GM23338 (cell line): ENCODE measurements around the gene AGPAT3. TPM values are rescaled to one million over a fixed set of nuclear protein-coding genes. Genes with fewer than 3 reads are reported as not detected.

Experiments
- ATAC-seq: fragments of 200-7000 bp; cut with Tn5 transposase; 3 replicates; pipeline ENCODE4 v1.9.1; 2020
- DNase-seq: peaks from one replicate; pipeline ENCODE4 v3.0.0-alpha.2; 2015; ENCODE audit warnings: low spot score
- H2AFZ ChIP-seq: fragments of 200-600 bp; sonication (generic); 2 replicates; pipeline ENCODE4 v1.8.0; 2016; ENCODE audit warnings: antibody characterized with exemption, mild to moderate bottlenecking, moderate library complexity
- H3F3A ChIP-seq: fragments of 200-600 bp; sonication (generic); replicated peaks from 2 replicates; pipeline ENCODE4 v1.8.0; 2017; ENCODE audit warnings: antibody characterized with exemption, mixed run types, low read depth
- H3K27ac ChIP-seq: fragments of 200-600 bp; sonication (generic); 2 replicates; pipeline ENCODE4 v1.6.1; 2016; ENCODE audit warnings: low read depth
- H3K27me3 ChIP-seq: fragments of 200-600 bp; sonication (generic); 2 replicates; pipeline ENCODE4 v1.8.0; 2016; ENCODE audit warnings: mild to moderate bottlenecking, mixed run types, moderate library complexity; ENCODE audit not compliant: insufficient read depth
- H3K36me3 ChIP-seq: fragments of 200-600 bp; sonication (generic); 2 replicates; pipeline ENCODE4 v1.8.0; 2016; ENCODE audit warnings: mild to moderate bottlenecking; ENCODE audit not compliant: insufficient read depth
- H3K4me1 ChIP-seq: fragments of 200-600 bp; sonication (generic); 2 replicates; pipeline ENCODE4 v1.8.0; 2016; ENCODE audit warnings: mild to moderate bottlenecking, moderate library complexity; ENCODE audit not compliant: insufficient read depth
- H3K4me2 ChIP-seq: fragments of 200-600 bp; sonication (generic); 2 replicates; pipeline ENCODE4 v1.7.1; 2017; ENCODE audit warnings: mixed run types
- H3K4me3 ChIP-seq: fragments of 200-600 bp; sonication (generic); 2 replicates; pipeline ENCODE4 v1.6.1; 2016; ENCODE audit warnings: mixed run types
- H3K79me2 ChIP-seq: fragments of 200-600 bp; sonication (generic); replicated peaks from 2 replicates; pipeline ENCODE4 v1.8.0; 2017; ENCODE audit warnings: mild to moderate bottlenecking; ENCODE audit not compliant: insufficient read depth
- H3K9me2 ChIP-seq: fragments of 200-600 bp; sonication (generic); 2 replicates; pipeline ENCODE4 v1.8.0; 2017; ENCODE audit not compliant: insufficient read depth
- H4K20me1 ChIP-seq: fragments of 200-600 bp; sonication (generic); replicated peaks from 2 replicates; pipeline ENCODE4 v1.8.0; 2017; ENCODE audit warnings: mild to moderate bottlenecking; ENCODE audit not compliant: insufficient read depth
- H3K27ac Mint-ChIP-seq: 2 replicates; pipeline ENCODE4 v1.8.0; 2020; ENCODE audit warnings: inconsistent platforms, mild to moderate bottlenecking, moderate library complexity, mixed read lengths
- H3K27me3 Mint-ChIP-seq: 3 replicates; pipeline ENCODE4 v1.8.0; 2022; ENCODE audit warnings: low read depth, mild to moderate bottlenecking, moderate library complexity, mixed read lengths, inconsistent platforms; ENCODE audit not compliant: insufficient read depth, poor library complexity
- H3K36me3 Mint-ChIP-seq: 3 replicates; pipeline ENCODE4 v1.8.0; 2021; ENCODE audit warnings: low read depth, mild to moderate bottlenecking, inconsistent platforms, moderate library complexity, mixed read lengths
- H3K4me1 Mint-ChIP-seq: 3 replicates; pipeline ENCODE4 v1.8.0; 2020; ENCODE audit warnings: mild to moderate bottlenecking, inconsistent platforms, mixed read lengths
- H3K4me3 Mint-ChIP-seq: 3 replicates; pipeline ENCODE4 v1.8.0; 2021; ENCODE audit warnings: moderate library complexity, mild to moderate bottlenecking, inconsistent platforms, mixed read lengths
- H3K9me3 Mint-ChIP-seq: 3 replicates; pipeline ENCODE4 v1.8.0; 2020; ENCODE audit warnings: moderate library complexity, mild to moderate bottlenecking, inconsistent platforms, mixed read lengths
- CREB1 ChIP-seq: fragments of 250-450 bp; sonication (Bioruptor Pico); IDR thresholded peaks from 2 replicates; pipeline ENCODE4 v1.5.0; 2020; ENCODE audit warnings: low read depth, mild to moderate bottlenecking, moderate library complexity
- CTCF ChIP-seq, 2 experiments: fragments of 200-600 bp in 1 of 2; sonication (generic) in 1 of 2; conservative IDR thresholded peaks; 2 replicates each; pipeline versions ENCODE4 v1.5.1 to v1.6.1; 2016 to 2017; ENCODE audit warnings: antibody characterized with exemption in 2 of 2, low read depth in 2 of 2, mild to moderate bottlenecking in 2 of 2, moderate library complexity in 1 of 2
- EZH2 ChIP-seq: fragments of 200-600 bp; sonication (generic); IDR thresholded peaks from one replicate; pipeline ENCODE4 v1.8.0; 2017; ENCODE audit warnings: antibody characterized with exemption, mild to moderate bottlenecking, low read depth; ENCODE audit not compliant: unreplicated experiment
- EZH2phosphoT487 ChIP-seq: fragments of 200-600 bp; sonication (generic); IDR thresholded peaks from one replicate; pipeline ENCODE4 v1.8.1; 2018; ENCODE audit warnings: antibody characterized with exemption; ENCODE audit not compliant: unreplicated experiment
- JUNB ChIP-seq: IDR thresholded peaks from one replicate; pipeline ENCODE4 v1.6.1; 2016; ENCODE audit warnings: antibody characterized with exemption; ENCODE audit not compliant: unreplicated experiment
- NANOG ChIP-seq: IDR thresholded peaks from 2 replicates; pipeline ENCODE4 v1.6.1; 2016; ENCODE audit warnings: antibody characterized with exemption, borderline replicate concordance
- POLR2AphosphoS5 ChIP-seq: IDR thresholded peaks from 2 replicates; pipeline ENCODE4 v1.6.1; 2016; ENCODE audit warnings: antibody characterized with exemption, low read depth
- STAT1 ChIP-seq: IDR thresholded peaks from one replicate; pipeline ENCODE4 v1.6.1; 2016; ENCODE audit warnings: antibody characterized with exemption; ENCODE audit not compliant: unreplicated experiment
- ZNF114 ChIP-seq: fragments of 250-450 bp; sonication (Bioruptor Pico); IDR thresholded peaks from 2 replicates; pipeline ENCODE4 v1.5.0; 2020; ENCODE audit warnings: mild to moderate bottlenecking, moderate library complexity
- ZNF331 ChIP-seq: fragments of 250-450 bp; sonication (Bioruptor Pico); IDR thresholded peaks from 2 replicates; pipeline ENCODE4 v1.5.0; 2020; ENCODE audit warnings: low read depth, mild to moderate bottlenecking, moderate library complexity
- polyA plus RNA-seq: library from polyadenylated mRNA; unstranded; fragments of >200 nt; fragmentation: Nextera tagmentation; extraction: Ambion mirVana; gene quantifications from 2 replicates; pipeline ENCODE4 v1.2.1, GENCODE V29; 2016
- total RNA-seq: library from RNA; depleted of rRNA; stranded (reverse); fragments of >200 nt; shearing (Covaris generic); gene quantifications from 2 replicates; pipeline ENCODE4 v1.2.3, GENCODE V29; 2014
- TF ChIP-seq, protein P1 (sequence below): fragments of 250-450 bp; sonication (Bioruptor Pico); IDR thresholded peaks from 2 replicates; pipeline ENCODE4 v1.5.0; 2020; ENCODE audit warnings: mild to moderate bottlenecking, moderate library complexity
- TF ChIP-seq, protein P2 (sequence below): IDR thresholded peaks from one replicate; pipeline ENCODE4 v1.6.1; 2018; ENCODE audit warnings: antibody characterized with exemption; ENCODE audit not compliant: unreplicated experiment

Gene AGPAT3
- total and polyA plus RNA-seq, 2 experiments from 2014 or later = 2.1 to 6.1 TPM

DNA sequence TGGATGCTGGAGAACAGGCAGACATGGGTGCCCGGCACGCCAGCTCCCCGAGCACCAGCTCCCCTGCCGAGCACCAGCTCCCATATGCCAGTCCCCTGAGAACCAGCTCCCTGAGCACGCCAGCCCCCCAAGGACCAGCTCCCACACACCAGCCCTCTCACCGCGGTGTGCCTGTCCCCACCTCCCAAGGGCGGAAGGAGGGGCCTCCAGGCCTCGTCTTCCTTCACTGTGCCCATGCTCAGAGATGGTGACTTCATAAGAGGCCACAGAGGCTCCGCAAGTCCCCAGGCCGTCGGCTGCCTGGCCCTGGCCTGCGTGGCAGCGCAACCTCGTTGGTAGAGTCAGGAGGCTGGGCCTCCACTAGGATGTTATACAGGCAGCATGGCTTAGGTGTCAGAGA, 69.1 kb downstream of the AGPAT3 start (continued):
- TF ChIP-seq, protein P1, sequence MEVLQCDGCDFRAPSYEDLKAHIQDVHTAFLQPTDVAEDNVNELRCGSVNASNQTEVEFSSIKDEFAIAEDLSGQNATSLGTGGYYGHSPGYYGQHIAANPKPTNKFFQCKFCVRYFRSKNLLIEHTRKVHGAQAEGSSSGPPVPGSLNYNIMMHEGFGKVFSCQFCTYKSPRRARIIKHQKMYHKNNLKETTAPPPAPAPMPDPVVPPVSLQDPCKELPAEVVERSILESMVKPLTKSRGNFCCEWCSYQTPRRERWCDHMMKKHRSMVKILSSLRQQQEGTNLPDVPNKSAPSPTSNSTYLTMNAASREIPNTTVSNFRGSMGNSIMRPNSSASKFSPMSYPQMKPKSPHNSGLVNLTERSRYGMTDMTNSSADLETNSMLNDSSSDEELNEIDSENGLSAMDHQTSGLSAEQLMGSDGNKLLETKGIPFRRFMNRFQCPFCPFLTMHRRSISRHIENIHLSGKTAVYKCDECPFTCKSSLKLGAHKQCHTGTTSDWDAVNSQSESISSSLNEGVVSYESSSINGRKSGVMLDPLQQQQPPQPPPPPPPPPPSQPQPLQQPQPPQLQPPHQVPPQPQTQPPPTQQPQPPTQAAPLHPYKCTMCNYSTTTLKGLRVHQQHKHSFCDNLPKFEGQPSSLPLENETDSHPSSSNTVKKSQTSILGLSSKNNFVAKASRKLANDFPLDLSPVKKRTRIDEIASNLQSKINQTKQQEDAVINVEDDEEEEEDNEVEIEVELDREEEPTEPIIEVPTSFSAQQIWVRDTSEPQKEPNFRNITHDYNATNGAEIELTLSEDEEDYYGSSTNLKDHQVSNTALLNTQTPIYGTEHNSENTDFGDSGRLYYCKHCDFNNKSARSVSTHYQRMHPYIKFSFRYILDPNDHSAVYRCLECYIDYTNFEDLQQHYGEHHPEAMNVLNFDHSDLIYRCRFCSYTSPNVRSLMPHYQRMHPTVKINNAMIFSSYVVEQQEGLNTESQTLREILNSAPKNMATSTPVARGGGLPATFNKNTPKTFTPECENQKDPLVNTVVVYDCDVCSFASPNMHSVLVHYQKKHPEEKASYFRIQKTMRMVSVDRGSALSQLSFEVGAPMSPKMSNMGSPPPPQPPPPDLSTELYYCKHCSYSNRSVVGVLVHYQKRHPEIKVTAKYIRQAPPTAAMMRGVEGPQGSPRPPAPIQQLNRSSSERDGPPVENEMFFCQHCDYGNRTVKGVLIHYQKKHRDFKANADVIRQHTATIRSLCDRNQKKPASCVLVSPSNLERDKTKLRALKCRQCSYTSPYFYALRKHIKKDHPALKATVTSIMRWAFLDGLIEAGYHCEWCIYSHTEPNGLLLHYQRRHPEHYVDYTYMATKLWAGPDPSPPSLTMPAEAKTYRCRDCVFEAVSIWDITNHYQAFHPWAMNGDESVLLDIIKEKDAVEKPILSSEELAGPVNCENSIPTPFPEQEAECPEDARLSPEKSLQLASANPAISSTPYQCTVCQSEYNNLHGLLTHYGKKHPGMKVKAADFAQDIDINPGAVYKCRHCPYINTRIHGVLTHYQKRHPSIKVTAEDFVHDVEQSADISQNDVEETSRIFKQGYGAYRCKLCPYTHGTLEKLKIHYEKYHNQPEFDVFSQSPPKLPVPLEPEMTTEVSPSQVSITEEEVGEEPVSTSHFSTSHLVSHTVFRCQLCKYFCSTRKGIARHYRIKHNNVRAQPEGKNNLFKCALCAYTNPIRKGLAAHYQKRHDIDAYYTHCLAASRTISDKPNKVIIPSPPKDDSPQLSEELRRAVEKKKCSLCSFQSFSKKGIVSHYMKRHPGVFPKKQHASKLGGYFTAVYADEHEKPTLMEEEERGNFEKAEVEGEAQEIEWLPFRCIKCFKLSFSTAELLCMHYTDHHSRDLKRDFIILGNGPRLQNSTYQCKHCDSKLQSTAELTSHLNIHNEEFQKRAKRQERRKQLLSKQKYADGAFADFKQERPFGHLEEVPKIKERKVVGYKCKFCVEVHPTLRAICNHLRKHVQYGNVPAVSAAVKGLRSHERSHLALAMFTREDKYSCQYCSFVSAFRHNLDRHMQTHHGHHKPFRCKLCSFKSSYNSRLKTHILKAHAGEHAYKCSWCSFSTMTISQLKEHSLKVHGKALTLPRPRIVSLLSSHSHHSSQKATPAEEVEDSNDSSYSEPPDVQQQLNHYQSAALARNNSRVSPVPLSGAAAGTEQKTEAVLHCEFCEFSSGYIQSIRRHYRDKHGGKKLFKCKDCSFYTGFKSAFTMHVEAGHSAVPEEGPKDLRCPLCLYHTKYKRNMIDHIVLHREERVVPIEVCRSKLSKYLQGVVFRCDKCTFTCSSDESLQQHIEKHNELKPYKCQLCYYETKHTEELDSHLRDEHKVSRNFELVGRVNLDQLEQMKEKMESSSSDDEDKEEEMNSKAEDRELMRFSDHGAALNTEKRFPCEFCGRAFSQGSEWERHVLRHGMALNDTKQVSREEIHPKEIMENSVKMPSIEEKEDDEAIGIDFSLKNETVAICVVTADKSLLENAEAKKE (CRISPR knock-in tag) = no peak
- TF ChIP-seq EZH2 = no peak
- TF ChIP-seq JUNB = no peak
- no peak for TF ChIP-seq STAT1

DNA sequence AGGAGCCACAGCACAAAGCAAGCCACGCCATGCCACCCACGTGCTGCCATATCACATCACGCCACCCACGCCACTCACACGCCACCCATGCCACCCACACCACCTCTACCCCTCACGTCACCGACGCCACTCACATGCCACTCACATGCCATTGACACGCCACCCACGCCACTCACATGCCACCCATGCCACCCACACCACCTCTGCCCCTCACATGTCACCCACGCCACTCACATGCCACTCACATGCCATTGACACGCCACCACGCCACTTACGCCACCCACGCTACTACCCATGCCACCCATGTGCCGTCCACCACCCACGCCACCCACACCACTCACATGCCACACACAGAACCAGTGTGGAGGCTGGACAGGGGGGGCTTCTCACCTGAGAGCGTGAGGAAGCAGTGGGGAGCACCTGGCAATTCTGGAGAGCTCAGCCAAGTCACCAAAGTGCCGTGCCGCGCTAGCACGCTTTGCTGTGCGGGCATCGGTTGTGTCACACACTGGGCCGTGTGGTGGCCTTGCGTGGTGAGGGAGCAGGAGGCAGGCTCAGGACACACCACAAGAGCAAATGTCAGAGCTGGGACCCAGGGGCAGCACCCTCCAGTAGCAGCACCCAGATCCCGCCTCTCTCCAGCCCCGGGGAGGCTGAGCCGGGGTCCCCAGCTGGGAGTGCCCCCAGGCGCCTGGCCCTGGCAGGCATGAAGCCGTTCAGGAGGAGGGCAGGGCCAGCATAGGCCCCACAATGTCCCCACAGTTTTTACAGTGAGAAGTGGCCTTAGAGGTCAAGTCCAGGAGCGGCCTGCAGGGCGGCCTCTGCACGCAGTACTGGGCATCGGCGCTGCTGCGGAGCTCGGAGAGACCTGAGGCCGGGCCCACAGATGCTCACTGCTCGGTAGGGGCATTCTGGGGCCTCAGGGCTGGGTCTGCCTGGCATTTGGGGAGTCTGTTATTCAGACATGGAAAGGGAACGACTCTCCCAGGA, 70.0 kb downstream of the AGPAT3 start:
- Mint-ChIP-seq H3K27ac (no peak overlapping the region), H3K36me3 (no peaks in the 10 kb centered on the region), H3K4me1 (peaks cover 9% of the 10 kb centered on the region), H3K4me3 (no peak overlapping the region), H3K27me3 (peaks cover 20% of the 10 kb centered on the region), H3K9me3 (no peaks in the 10 kb centered on the region)
- H3K9me2 ChIP-seq = no peaks in the 10 kb centered on the region
- no peaks in the 10 kb centered on the region for H3F3A ChIP-seq
- no peak overlapping the region for H2AFZ ChIP-seq
- H3K27ac ChIP-seq = no peak overlapping the region
- H3K36me3 ChIP-seq = no peaks in the 10 kb centered on the region
- H4K20me1 ChIP-seq = no peaks in the 10 kb centered on the region
- no peaks in the 10 kb centered on the region for H3K79me2 ChIP-seq
- H3K27me3 ChIP-seq = no peaks in the 10 kb centered on the region
- no peaks in the 10 kb centered on the region; the same call in 1 of the 2 replicates for H3K4me1 ChIP-seq
- no peak overlapping the region for H3K4me2 ChIP-seq
- DNase-seq (no peak), ATAC-seq (peak; percentile 9; the same call in 2 of the 3 replicates)
- H3K4me3 ChIP-seq = no peak overlapping the region
- TF ChIP-seq EZH2 (no peak), CTCF (conservative IDR thresholded peaks at IDR 0.05; ENCODE audit: low read depth in 2 of 2) (no peak; a peak in 1 of 4 replicates), JUNB (no peak), ZNF331 (CRISPR knock-in tag) (no peak), EZH2phosphoT487 (no peak), ZNF114 (CRISPR knock-in tag) (no peak), CREB1 (no peak), POLR2AphosphoS5 (no peak), NANOG (no peak)
- TF ChIP-seq, protein P2, sequence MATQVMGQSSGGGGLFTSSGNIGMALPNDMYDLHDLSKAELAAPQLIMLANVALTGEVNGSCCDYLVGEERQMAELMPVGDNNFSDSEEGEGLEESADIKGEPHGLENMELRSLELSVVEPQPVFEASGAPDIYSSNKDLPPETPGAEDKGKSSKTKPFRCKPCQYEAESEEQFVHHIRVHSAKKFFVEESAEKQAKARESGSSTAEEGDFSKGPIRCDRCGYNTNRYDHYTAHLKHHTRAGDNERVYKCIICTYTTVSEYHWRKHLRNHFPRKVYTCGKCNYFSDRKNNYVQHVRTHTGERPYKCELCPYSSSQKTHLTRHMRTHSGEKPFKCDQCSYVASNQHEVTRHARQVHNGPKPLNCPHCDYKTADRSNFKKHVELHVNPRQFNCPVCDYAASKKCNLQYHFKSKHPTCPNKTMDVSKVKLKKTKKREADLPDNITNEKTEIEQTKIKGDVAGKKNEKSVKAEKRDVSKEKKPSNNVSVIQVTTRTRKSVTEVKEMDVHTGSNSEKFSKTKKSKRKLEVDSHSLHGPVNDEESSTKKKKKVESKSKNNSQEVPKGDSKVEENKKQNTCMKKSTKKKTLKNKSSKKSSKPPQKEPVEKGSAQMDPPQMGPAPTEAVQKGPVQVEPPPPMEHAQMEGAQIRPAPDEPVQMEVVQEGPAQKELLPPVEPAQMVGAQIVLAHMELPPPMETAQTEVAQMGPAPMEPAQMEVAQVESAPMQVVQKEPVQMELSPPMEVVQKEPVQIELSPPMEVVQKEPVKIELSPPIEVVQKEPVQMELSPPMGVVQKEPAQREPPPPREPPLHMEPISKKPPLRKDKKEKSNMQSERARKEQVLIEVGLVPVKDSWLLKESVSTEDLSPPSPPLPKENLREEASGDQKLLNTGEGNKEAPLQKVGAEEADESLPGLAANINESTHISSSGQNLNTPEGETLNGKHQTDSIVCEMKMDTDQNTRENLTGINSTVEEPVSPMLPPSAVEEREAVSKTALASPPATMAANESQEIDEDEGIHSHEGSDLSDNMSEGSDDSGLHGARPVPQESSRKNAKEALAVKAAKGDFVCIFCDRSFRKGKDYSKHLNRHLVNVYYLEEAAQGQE = no peak
